SK-N-SH (cell line): Measurements from ENCODE around the gene GALR2.

Source experiments
- CHD2 ChIP-seq: fragments of 150-350 bp; IDR thresholded peaks from 2 replicates; pipeline ENCODE4 v1.6.1; 2018; ENCODE audit warnings: low read length; ENCODE audit not compliant: partially characterized antibody
- EZH2phosphoT487 ChIP-seq: fragments of 200-600 bp; sonication (generic); IDR thresholded peaks from 2 replicates; pipeline ENCODE4 v1.6.1; 2017; ENCODE audit warnings: low read depth, mixed run types, mild to moderate bottlenecking, antibody characterized with exemption, moderate library complexity, borderline replicate concordance
- GABPA ChIP-seq: IDR thresholded peaks from 2 replicates; pipeline ENCODE4 v1.4.0; 2012; ENCODE audit warnings: low read depth, mild to moderate bottlenecking
- POLR2AphosphoS5 ChIP-seq: IDR thresholded peaks from 2 replicates; pipeline ENCODE4 v1.6.1; 2012; ENCODE audit warnings: low read depth, low read length
- RAD21 ChIP-seq: IDR thresholded peaks from 2 replicates; pipeline ENCODE4 v1.6.1; 2012; ENCODE audit warnings: mild to moderate bottlenecking, low read length
- SIN3A ChIP-seq: IDR thresholded peaks from 2 replicates; pipeline ENCODE4 v1.6.1; 2012; ENCODE audit warnings: low read depth, mild to moderate bottlenecking, low read length, moderate library complexity, borderline replicate concordance
- TAF1 ChIP-seq: IDR thresholded peaks from 2 replicates; pipeline ENCODE4 v1.6.1; 2012; ENCODE audit warnings: low read depth, mild to moderate bottlenecking, low read length, moderate library complexity, borderline replicate concordance
- TF ChIP-seq, protein P1 (sequence below): IDR thresholded peaks from 2 replicates; pipeline ENCODE4 v1.4.0; 2012; ENCODE audit warnings: low read depth, borderline replicate concordance
- TF ChIP-seq, protein P2 (sequence below): fragments of 200-600 bp; sonication (generic); IDR thresholded peaks from 2 replicates; pipeline ENCODE4 v1.6.1; 2017; ENCODE audit warnings: antibody characterized with exemption, mild to moderate bottlenecking, moderate library complexity
- TF ChIP-seq, protein P3 (sequence below): fragments of 150-350 bp; IDR thresholded peaks from 2 replicates; pipeline ENCODE4 v1.6.1; 2017; ENCODE audit warnings: antibody characterized with exemption, low read length, low read depth, borderline replicate concordance
- TF ChIP-seq, protein P4 (sequence below): IDR thresholded peaks from 2 replicates; pipeline ENCODE4 v1.6.1; 2012; ENCODE audit warnings: mild to moderate bottlenecking, low read depth, low read length, moderate library complexity
- TF ChIP-seq, protein P5 (sequence below): IDR thresholded peaks from 2 replicates; pipeline ENCODE4; 2012
- TF ChIP-seq, protein P6 (sequence below): IDR thresholded peaks from 2 replicates; pipeline ENCODE4 v1.4.0; 2012; ENCODE audit warnings: low read depth, borderline replicate concordance

DNA sequence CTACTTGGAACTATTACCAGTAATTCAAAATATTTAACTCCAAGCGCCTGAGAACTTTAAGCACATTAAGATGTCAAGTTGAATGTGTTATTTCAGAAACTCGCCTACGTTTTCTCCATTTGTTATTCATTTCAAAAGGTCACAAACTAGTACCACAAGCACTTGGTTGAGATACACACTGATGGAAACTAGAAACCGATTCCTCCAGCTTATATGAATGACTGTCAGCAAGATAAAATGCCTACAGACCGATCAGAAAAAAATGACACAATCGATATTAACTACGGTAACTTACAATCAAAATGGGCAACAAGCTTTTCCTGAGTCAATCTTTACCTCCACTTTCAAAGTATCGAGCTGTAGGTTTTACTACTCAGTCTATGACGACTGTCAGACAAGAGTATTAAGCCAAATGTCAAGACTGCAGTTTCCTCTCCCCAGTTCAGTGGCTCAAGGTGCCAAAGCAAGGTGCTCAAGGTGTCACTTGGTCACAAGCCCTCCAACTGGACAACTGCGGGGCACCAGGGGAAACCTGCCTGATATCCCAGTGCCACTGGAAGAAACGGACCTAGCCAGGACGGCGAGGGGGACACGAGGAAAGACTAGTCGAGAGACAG is 2.9 kb upstream of the GALR2 start:
- TF ChIP-seq, protein P1, sequence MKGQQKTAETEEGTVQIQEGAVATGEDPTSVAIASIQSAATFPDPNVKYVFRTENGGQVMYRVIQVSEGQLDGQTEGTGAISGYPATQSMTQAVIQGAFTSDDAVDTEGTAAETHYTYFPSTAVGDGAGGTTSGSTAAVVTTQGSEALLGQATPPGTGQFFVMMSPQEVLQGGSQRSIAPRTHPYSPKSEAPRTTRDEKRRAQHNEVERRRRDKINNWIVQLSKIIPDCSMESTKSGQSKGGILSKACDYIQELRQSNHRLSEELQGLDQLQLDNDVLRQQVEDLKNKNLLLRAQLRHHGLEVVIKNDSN: no peak
- TF ChIP-seq, protein P2, sequence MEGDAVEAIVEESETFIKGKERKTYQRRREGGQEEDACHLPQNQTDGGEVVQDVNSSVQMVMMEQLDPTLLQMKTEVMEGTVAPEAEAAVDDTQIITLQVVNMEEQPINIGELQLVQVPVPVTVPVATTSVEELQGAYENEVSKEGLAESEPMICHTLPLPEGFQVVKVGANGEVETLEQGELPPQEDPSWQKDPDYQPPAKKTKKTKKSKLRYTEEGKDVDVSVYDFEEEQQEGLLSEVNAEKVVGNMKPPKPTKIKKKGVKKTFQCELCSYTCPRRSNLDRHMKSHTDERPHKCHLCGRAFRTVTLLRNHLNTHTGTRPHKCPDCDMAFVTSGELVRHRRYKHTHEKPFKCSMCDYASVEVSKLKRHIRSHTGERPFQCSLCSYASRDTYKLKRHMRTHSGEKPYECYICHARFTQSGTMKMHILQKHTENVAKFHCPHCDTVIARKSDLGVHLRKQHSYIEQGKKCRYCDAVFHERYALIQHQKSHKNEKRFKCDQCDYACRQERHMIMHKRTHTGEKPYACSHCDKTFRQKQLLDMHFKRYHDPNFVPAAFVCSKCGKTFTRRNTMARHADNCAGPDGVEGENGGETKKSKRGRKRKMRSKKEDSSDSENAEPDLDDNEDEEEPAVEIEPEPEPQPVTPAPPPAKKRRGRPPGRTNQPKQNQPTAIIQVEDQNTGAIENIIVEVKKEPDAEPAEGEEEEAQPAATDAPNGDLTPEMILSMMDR: no peak
- TF ChIP-seq, protein P3, sequence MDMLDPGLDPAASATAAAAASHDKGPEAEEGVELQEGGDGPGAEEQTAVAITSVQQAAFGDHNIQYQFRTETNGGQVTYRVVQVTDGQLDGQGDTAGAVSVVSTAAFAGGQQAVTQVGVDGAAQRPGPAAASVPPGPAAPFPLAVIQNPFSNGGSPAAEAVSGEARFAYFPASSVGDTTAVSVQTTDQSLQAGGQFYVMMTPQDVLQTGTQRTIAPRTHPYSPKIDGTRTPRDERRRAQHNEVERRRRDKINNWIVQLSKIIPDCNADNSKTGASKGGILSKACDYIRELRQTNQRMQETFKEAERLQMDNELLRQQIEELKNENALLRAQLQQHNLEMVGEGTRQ: no peak
- TF ChIP-seq TAF1 (no peak), POLR2AphosphoS5 (no peak), CHD2 (no peak), SIN3A (0 out of 2 replicates have a peak, but pooled peaks have one; percentile 25), GABPA (no peak), EZH2phosphoT487 (no peak), RAD21 (no peak)
- TF ChIP-seq, protein P4, sequence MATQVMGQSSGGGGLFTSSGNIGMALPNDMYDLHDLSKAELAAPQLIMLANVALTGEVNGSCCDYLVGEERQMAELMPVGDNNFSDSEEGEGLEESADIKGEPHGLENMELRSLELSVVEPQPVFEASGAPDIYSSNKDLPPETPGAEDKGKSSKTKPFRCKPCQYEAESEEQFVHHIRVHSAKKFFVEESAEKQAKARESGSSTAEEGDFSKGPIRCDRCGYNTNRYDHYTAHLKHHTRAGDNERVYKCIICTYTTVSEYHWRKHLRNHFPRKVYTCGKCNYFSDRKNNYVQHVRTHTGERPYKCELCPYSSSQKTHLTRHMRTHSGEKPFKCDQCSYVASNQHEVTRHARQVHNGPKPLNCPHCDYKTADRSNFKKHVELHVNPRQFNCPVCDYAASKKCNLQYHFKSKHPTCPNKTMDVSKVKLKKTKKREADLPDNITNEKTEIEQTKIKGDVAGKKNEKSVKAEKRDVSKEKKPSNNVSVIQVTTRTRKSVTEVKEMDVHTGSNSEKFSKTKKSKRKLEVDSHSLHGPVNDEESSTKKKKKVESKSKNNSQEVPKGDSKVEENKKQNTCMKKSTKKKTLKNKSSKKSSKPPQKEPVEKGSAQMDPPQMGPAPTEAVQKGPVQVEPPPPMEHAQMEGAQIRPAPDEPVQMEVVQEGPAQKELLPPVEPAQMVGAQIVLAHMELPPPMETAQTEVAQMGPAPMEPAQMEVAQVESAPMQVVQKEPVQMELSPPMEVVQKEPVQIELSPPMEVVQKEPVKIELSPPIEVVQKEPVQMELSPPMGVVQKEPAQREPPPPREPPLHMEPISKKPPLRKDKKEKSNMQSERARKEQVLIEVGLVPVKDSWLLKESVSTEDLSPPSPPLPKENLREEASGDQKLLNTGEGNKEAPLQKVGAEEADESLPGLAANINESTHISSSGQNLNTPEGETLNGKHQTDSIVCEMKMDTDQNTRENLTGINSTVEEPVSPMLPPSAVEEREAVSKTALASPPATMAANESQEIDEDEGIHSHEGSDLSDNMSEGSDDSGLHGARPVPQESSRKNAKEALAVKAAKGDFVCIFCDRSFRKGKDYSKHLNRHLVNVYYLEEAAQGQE: no peak
- TF ChIP-seq, protein P5, sequence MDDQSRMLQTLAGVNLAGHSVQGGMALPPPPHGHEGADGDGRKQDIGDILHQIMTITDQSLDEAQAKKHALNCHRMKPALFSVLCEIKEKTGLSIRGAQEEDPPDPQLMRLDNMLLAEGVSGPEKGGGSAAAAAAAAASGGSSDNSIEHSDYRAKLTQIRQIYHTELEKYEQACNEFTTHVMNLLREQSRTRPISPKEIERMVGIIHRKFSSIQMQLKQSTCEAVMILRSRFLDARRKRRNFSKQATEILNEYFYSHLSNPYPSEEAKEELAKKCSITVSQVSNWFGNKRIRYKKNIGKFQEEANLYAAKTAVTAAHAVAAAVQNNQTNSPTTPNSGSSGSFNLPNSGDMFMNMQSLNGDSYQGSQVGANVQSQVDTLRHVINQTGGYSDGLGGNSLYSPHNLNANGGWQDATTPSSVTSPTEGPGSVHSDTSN: no peak
- TF ChIP-seq, protein P6, sequence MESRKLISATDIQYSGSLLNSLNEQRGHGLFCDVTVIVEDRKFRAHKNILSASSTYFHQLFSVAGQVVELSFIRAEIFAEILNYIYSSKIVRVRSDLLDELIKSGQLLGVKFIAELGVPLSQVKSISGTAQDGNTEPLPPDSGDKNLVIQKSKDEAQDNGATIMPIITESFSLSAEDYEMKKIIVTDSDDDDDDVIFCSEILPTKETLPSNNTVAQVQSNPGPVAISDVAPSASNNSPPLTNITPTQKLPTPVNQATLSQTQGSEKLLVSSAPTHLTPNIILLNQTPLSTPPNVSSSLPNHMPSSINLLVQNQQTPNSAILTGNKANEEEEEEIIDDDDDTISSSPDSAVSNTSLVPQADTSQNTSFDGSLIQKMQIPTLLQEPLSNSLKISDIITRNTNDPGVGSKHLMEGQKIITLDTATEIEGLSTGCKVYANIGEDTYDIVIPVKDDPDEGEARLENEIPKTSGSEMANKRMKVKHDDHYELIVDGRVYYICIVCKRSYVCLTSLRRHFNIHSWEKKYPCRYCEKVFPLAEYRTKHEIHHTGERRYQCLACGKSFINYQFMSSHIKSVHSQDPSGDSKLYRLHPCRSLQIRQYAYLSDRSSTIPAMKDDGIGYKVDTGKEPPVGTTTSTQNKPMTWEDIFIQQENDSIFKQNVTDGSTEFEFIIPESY: no peak
